HFF-Myc (cell line): Measurements from ENCODE around the gene ZBTB47.

Experiments used
- DNase-seq: peaks from one replicate; pipeline ENCODE4 v3.0.0-alpha.2; 2011; ENCODE audit warnings: low read depth; ENCODE audit errors: extremely low read depth
- H3K4me3 ChIP-seq: replicated peaks from 2 replicates; pipeline ENCODE4 v1.5.1; 2011; ENCODE audit warnings: low read depth, mild to moderate bottlenecking, control low read depth, low read length
- TF ChIP-seq, protein P1 (sequence below): IDR thresholded peaks from 2 replicates; pipeline ENCODE4 v1.5.1; 2012; ENCODE audit warnings: mild to moderate bottlenecking, low read depth, low read length, control low read depth; ENCODE audit errors: missing control alignments

Gene ZBTB47

DNA sequence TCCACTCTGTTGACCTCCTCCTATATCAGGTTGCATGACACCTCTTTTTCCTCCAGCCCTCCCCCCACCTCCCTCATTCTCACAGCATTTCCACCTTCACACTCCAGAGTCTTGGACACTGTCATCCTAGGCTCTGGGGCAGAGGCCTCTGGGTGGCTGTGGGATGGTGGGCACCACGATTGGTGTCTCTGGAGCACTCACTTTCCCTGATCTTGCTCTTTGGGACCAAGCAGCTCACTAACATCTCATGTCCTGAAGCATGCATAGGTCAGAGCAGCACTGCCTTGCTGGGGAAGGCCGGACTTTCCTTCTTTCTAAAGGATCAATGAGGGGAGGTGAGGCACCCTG lies 14.9 kb downstream of the ZBTB47 start:
- DNase-seq = no peak
- TF ChIP-seq, protein P1, sequence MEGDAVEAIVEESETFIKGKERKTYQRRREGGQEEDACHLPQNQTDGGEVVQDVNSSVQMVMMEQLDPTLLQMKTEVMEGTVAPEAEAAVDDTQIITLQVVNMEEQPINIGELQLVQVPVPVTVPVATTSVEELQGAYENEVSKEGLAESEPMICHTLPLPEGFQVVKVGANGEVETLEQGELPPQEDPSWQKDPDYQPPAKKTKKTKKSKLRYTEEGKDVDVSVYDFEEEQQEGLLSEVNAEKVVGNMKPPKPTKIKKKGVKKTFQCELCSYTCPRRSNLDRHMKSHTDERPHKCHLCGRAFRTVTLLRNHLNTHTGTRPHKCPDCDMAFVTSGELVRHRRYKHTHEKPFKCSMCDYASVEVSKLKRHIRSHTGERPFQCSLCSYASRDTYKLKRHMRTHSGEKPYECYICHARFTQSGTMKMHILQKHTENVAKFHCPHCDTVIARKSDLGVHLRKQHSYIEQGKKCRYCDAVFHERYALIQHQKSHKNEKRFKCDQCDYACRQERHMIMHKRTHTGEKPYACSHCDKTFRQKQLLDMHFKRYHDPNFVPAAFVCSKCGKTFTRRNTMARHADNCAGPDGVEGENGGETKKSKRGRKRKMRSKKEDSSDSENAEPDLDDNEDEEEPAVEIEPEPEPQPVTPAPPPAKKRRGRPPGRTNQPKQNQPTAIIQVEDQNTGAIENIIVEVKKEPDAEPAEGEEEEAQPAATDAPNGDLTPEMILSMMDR = no peak
- no peak overlapping the region for H3K4me3 ChIP-seq

DNA sequence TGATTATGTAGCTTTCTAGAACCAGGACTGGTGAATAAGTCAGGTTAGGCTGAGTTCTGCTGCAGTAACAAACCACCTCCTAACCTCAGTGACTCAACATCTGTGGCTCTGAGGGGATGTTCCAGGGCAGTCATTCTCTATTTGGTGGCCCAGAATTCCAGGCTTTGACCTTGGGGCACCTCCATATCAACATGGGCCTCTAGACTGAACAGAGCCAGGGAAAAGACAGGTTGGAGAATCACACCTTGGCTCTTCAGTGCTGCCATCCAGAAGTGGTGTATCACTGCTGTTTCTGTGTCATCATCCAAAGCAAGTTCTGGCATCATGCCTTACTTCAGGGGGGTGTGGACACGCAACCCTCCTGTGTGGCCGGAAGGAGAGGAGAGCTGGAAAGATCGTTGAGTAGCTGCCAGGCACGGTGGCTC lies 15.3 kb downstream of the ZBTB47 start:
- no peak overlapping the region for H3K4me3 ChIP-seq
- TF ChIP-seq, protein P1 = no peak
- no peak for DNase-seq

DNA sequence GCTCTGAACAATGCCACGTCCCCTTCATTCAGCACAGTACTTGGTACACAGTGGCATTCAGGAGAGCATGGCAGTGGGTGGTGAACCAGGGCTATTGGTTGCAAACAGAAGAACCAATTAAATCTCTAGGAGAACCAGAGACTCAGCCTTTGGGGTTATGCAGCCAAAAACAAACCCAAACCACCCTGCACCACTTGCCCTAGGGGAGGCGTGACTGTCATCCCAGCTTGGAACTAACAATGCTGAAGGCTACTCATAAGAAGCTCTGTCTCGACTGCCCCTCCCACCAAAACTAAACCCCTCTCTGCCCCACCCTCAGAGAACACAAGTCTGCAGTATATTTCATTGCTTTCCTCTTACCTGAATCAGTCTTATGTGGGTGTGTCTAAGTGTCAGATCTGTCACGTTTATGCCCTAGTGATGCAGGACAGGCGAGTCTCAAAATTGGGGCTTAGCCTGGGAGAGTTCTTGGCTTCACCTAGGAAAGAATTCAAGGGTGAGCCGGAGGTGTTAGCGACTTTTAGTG lies 16.6 kb downstream of the ZBTB47 start:
- no peak for DNase-seq
- no peak overlapping the region for H3K4me3 ChIP-seq
- TF ChIP-seq, protein P1 = no peak

DNA sequence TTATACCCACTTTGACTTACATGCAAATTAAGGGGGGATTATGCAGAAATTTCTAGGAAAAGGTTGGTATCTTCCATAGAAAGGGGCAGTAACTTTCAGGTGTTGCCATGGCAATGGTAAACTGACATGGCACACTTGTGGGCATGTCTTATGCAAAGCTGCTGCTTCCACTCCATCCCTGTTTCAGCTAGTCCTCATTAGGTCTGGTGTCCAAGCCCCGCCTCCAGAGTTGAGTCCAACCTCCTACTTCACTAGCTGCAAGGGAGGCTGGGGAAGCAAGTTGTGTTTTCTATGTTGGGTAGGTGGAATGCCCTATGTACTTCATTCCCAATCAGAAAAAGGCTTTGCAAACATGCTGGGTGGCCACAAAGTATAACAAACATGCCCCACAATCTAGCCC lies 17.2 kb downstream of the ZBTB47 start:
- TF ChIP-seq, protein P1 = no peak
- DNase-seq = no peak
- no peak overlapping the region for H3K4me3 ChIP-seq

DNA sequence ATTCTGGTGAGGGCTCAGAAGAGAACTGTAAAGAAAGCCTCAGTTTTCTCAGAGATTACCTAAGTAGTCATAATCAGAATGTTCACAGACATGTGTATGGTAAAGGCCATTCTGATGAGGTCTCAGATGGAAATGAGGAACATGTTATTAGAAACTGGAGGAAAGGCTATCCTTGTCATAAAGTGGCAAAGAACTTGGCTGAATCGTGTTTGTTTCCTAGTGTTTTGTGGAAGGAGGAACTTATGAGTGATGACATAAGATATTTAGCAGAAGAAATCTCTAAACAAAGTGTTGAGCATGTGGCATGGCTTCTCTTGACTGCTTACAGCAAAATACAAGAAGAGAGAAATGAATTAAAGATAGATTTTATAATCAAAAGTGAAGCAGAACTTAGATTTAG lies 19.0 kb downstream of the ZBTB47 start:
- no peak overlapping the region for H3K4me3 ChIP-seq
- TF ChIP-seq, protein P1 = no peak
- DNase-seq = no peak

DNA sequence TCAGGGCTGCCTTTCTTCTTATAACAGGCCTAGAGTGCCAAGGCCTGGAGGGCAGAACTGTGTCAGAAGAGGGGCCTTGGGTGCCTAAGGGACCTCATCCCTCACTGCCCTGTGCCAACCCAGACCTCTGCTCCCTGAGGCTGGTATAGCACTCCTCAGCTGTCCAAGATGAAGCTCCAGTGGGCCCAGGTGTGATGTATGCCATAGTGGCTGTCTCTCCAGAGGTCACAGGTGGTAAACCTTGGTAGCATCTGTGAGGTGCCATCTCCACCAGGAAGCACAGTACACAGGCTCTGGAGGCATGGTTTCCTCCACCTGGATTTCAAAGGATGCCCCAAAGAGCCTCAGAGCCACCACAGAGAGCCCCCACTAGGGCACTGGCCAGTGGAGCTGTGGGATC lies 19.6 kb downstream of the ZBTB47 start:
- H3K4me3 ChIP-seq = no peak overlapping the region
- no peak for DNase-seq
- TF ChIP-seq, protein P1 = no peak

DNA sequence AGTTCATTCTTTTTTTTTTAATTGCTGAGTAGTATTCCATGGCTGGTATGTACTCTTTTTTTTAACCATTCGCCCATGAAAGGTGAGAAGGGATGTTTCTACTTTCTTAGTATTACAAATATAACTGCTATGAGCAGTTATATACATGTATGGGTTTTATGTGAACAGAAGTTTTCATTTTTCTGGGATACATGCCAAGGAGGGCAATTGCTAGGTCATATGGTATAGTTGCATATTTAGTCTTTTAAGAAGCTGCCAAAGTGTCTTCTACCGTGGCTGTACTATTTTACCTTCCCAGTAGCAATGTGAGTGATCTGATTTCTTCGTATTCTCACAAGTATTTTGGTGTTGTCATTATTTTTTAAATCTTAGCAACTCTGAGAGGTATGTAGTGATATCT lies 20.6 kb downstream of the ZBTB47 start:
- H3K4me3 ChIP-seq = no peak overlapping the region
- DNase-seq = no peak
- TF ChIP-seq, protein P1 = no peak
